HCT116 (cell line): ENCODE data around the gene CPED1. TPM values are rescaled to one million over a fixed set of nuclear protein-coding genes. Genes with fewer than 3 reads are reported as not detected.

Source experiments
- ATAC-seq: fragments of 200-7000 bp; cut with Tn5 transposase; 2 replicates; pipeline ENCODE4 v1.9.1; 2020; ENCODE audit warnings: mild to moderate bottlenecking, moderate library complexity
- BruUV-seq: library from RNA; stranded (reverse); fragments of 400-500 nt; replicated peaks from 2 replicates; lab custom pipeline; 2021; lab: Mats Ljungman, UMichigan
- CTCF ChIA-PET: fragments of 300-600 bp; sonication (Branson Sonifier 250); formaldehyde crosslinking; loops from one replicate; lab custom pipeline; 2021; ENCODE audit warnings: antibody characterized with exemption; lab: Charles Lee
- POLR2A ChIA-PET: fragments of 300-600, 350-600 bp; sonication (Branson Sonifier 250); formaldehyde crosslinking; loops from one replicate; lab custom pipeline; 2021; ENCODE audit warnings: antibody characterized with exemption; lab: Charles Lee
- RAD21 ChIA-PET, 2 experiments: fragments of 300-600 bp; sonication (Branson Sonifier 250); formaldehyde crosslinking; loops; one replicate each; lab custom pipeline; 2023; ENCODE audit warnings: low total read pairs in 2 of 2; ENCODE audit not compliant: uncharacterized antibody in 2 of 2, unreplicated experiment in 2 of 2, low non-redundant PET in 1 of 2; lab: Charles Lee
- DNase-seq: peaks from one replicate; pipeline ENCODE4 v3.0.0-alpha.2; 2010; ENCODE audit warnings: low read depth, low spot score
- H2AFZ ChIP-seq: fragments of 200-600 bp; shearing (Covaris generic), sonication (generic); 2 replicates; pipeline ENCODE4 v1.6.1; 2017; ENCODE audit warnings: low read depth, mixed run types, mixed read lengths, antibody characterized with exemption, low read length; ENCODE audit not compliant: poor library complexity, severe bottlenecking
- H3K27ac ChIP-seq: 2 replicates; pipeline ENCODE4 v1.5.1; 2012; ENCODE audit warnings: low read depth, low read length
- H3K27me3 ChIP-seq: fragments of 200-600 bp; sonication (generic); 2 replicates; pipeline ENCODE4 v1.6.1; 2016; ENCODE audit warnings: mixed run types, low read length, mixed read lengths; ENCODE audit not compliant: insufficient read depth
- H3K36me3 ChIP-seq, 2 experiments: fragments of 200-500 bp in 1 of 2; fragments of 200-600 bp in 1 of 2; sonication (Bioruptor generic) in 1 of 2; sonication (generic) in 1 of 2; 2 replicates each; pipeline versions ENCODE4 v1.5.1 to v1.6.1; 2014 to 2016; ENCODE audit warnings: low read length in 2 of 2, inconsistent platforms in 1 of 2, mixed read lengths in 1 of 2, mixed run types in 1 of 2; ENCODE audit not compliant: insufficient read depth in 2 of 2, control insufficient read depth in 1 of 2
- H3K4me1 ChIP-seq, 2 experiments: fragments of 200-600 bp in 1 of 2; sonication (generic) in 1 of 2; 2 replicates each; pipeline versions ENCODE4 v1.5.1 to v1.6.1; 2012 to 2017; ENCODE audit warnings: low read length in 2 of 2, inconsistent platforms in 1 of 2, mild to moderate bottlenecking in 1 of 2, mixed read lengths in 1 of 2, mixed run types in 1 of 2, moderate library complexity in 1 of 2; ENCODE audit not compliant: insufficient read depth in 2 of 2, control insufficient read depth in 1 of 2
- H3K4me2 ChIP-seq: fragments of 200-600 bp; sonication (generic); 2 replicates; pipeline ENCODE4 v1.6.1; 2017; ENCODE audit warnings: mixed run types, low read length, mixed read lengths
- H3K4me3 ChIP-seq, 2 experiments: fragments of 200-600 bp in 1 of 2; sonication (generic) in 1 of 2; replicated peaks in 1 of 2; 2 replicates each; pipeline ENCODE4 v1.5.1; 2011 to 2016; ENCODE audit warnings: low read length in 2 of 2, control low read depth in 1 of 2, low read depth in 1 of 2, mild to moderate bottlenecking in 1 of 2, mixed read lengths in 1 of 2, mixed run types in 1 of 2
- H3K79me2 ChIP-seq: fragments of 200-600 bp; sonication (generic); 2 replicates; pipeline ENCODE4 v1.6.1; 2017; ENCODE audit warnings: mild to moderate bottlenecking, mixed run types, low read length, moderate library complexity, mixed read lengths; ENCODE audit not compliant: insufficient read depth
- H3K9ac ChIP-seq: fragments of 200-600 bp; sonication (generic); 2 replicates; pipeline ENCODE4 v1.6.1; 2016; ENCODE audit warnings: low read length, mixed read lengths
- H3K9me2 ChIP-seq: fragments of 200-600 bp; sonication (generic), shearing (Covaris generic); 2 replicates; pipeline ENCODE4 v1.6.1; 2017; ENCODE audit warnings: mixed run types, mild to moderate bottlenecking, moderate library complexity; ENCODE audit not compliant: insufficient read depth
- H3K9me3 ChIP-seq, 2 experiments: fragments of 200-500 bp in 1 of 2; fragments of 200-600 bp in 1 of 2; sonication (Bioruptor generic) in 1 of 2; sonication (generic) in 1 of 2; 2 replicates each; pipeline ENCODE4 v1.6.1; 2014 to 2017; ENCODE audit warnings: low read length in 2 of 2, mixed read lengths in 2 of 2, inconsistent platforms in 1 of 2, low read depth in 1 of 2, mild to moderate bottlenecking in 1 of 2, mixed run types in 1 of 2, moderate library complexity in 1 of 2; ENCODE audit not compliant: control insufficient read depth in 1 of 2, insufficient read depth in 1 of 2
- H4K20me1 ChIP-seq: fragments of 200-600 bp; sonication (generic), shearing (Covaris generic); 2 replicates; pipeline ENCODE4 v1.6.1; 2017; ENCODE audit warnings: mixed run types, mild to moderate bottlenecking, moderate library complexity; ENCODE audit not compliant: insufficient read depth
- CBX3 ChIP-seq: IDR thresholded peaks from 2 replicates; pipeline ENCODE4 v1.6.1; 2012; ENCODE audit warnings: low read depth
- EGR1 ChIP-seq: IDR thresholded peaks from 2 replicates; pipeline ENCODE4 v1.6.1; 2012; ENCODE audit warnings: low read depth
- ELF1 ChIP-seq: IDR thresholded peaks from 2 replicates; pipeline ENCODE4 v1.6.1; 2012; ENCODE audit warnings: low read depth, borderline replicate concordance
- EZH2phosphoT487 ChIP-seq: fragments of 200-600 bp; IDR thresholded peaks from 2 replicates; pipeline ENCODE4 v1.6.1; 2018; ENCODE audit warnings: antibody characterized with exemption, borderline replicate concordance
- FOSL1 ChIP-seq: IDR thresholded peaks from 2 replicates; pipeline ENCODE4 v1.6.1; 2012; ENCODE audit warnings: low read depth
- JUND ChIP-seq: IDR thresholded peaks from 2 replicates; pipeline ENCODE4 v1.6.1; 2012
- POLR2A ChIP-seq: IDR thresholded peaks from 2 replicates; pipeline ENCODE4 v1.7.0; 2011; ENCODE audit warnings: borderline replicate concordance; ENCODE audit not compliant: insufficient read depth, insufficient read length; ENCODE audit errors: extremely low read depth
- REST ChIP-seq: IDR thresholded peaks from 2 replicates; pipeline ENCODE4 v1.6.1; 2012; ENCODE audit warnings: low read depth
- SIN3A ChIP-seq: IDR thresholded peaks from 2 replicates; pipeline ENCODE4 v1.6.1; 2012; ENCODE audit warnings: low read depth
- SP1 ChIP-seq: IDR thresholded peaks from 2 replicates; pipeline ENCODE4 v1.6.1; 2012; ENCODE audit warnings: low read depth
- ZNF274 ChIP-seq: fragments of 200-500 bp; sonication (Bioruptor generic); IDR thresholded peaks from 2 replicates; pipeline ENCODE4 v1.6.1; 2014; ENCODE audit warnings: mild to moderate bottlenecking, low read depth, low read length, inconsistent platforms
- intact Hi-C: fragments of 100-400 bp; cut with micrococcal nuclease; formaldehyde crosslinking; loops from 2 replicates; pipeline ENCODE4 v1.10.0; 2022
- total RNA-seq: library from RNA; stranded (reverse); gene quantifications from one replicate; pipeline ENCODE4 v1.2.1, GENCODE V29; 2021; ENCODE audit not compliant: unreplicated experiment
- TF ChIP-seq, protein P1 (sequence below): IDR thresholded peaks from 2 replicates; pipeline ENCODE4 v1.6.1; 2011; ENCODE audit warnings: mild to moderate bottlenecking, low read length, moderate library complexity; ENCODE audit not compliant: insufficient replicate concordance; ENCODE audit errors: extremely low read depth

CPED1 gene
- total RNA-seq, 1 experiment from 2014 or later, result 1.2 TPM

DNA sequence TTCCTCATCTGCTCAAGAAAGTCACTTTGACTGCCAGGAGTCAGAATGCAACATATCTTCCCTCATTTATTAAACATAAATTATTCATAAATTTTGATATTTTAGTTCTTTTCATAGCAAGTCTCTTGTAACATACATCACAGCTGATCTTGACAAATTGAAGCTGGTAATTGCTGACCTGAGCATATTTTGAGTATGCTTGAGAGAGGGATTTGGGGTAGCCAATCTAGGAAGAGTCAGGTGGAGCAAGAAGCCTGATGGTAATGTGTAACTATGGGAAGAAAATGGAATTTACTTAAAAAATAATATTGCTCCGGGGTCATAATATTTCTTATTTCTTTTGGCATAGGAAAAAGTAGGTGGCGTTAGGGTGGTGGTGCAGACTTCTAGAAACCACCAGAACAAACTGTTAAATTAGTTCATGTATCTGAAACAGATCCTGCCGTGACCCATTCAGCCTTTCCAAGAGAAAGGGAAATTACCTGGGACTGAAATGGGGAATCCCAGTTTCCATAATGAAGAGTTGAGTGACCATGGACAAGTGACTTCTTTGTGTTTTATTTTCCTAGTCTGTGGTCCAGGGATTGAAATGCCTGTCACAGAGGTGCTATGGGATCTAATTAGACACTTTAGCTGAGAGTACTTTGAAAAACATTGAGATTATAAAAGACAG lies 12.9 kb downstream of the CPED1 start:
- Histone ChIP-seq H3K9me3 (no peaks in the 10 kb centered on the region), H2AFZ (no peak overlapping the region), H3K9me2 (no peaks in the 10 kb centered on the region), H3K36me3 (no peaks in the 10 kb centered on the region), H3K27me3 (no peaks in the 10 kb centered on the region), H4K20me1 (no peaks in the 10 kb centered on the region), H3K4me2 (no peak overlapping the region), H3K27ac (no peak overlapping the region), H3K79me2 (no peaks in the 10 kb centered on the region), H3K4me1 (no peaks in the 10 kb centered on the region), H3K4me3 (no peak overlapping the region), H3K9ac (no peak overlapping the region)
- POLR2A ChIA-PET, result no interaction called here
- CTCF ChIA-PET, result interaction anchor here (1.6 kb wide), 1 partner anchor 14 kb away, joined by 4 read pairs; no protein-coding TSS in a partner anchor
- intact Hi-C loops, result no loop called here
- RAD21 ChIA-PET, result no interaction called here
- ATAC-seq, result no peak
- TF ChIP-seq ZNF274, result no peak
- TF ChIP-seq SP1, result no peak
- TF ChIP-seq SIN3A, result no peak
- TF ChIP-seq POLR2A, result no peak
- TF ChIP-seq FOSL1, result no peak
- TF ChIP-seq JUND, result no peak
- TF ChIP-seq, protein P1, sequence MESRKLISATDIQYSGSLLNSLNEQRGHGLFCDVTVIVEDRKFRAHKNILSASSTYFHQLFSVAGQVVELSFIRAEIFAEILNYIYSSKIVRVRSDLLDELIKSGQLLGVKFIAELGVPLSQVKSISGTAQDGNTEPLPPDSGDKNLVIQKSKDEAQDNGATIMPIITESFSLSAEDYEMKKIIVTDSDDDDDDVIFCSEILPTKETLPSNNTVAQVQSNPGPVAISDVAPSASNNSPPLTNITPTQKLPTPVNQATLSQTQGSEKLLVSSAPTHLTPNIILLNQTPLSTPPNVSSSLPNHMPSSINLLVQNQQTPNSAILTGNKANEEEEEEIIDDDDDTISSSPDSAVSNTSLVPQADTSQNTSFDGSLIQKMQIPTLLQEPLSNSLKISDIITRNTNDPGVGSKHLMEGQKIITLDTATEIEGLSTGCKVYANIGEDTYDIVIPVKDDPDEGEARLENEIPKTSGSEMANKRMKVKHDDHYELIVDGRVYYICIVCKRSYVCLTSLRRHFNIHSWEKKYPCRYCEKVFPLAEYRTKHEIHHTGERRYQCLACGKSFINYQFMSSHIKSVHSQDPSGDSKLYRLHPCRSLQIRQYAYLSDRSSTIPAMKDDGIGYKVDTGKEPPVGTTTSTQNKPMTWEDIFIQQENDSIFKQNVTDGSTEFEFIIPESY, result no peak
- no peak for TF ChIP-seq EZH2phosphoT487
- TF ChIP-seq ELF1, result no peak
- TF ChIP-seq EGR1, result no peak
- no peak for TF ChIP-seq REST
- TF ChIP-seq CBX3, result no peak
- BruUV-seq, result no TSS peak
- DNase-seq, result no peak
